H1 (cell line): ENCODE results near the gene SNX7.

ENCODE experiments used
- CTCF ChIP-seq, 3 experiments: IDR thresholded peaks; 1 replicate in 2 of 3; 2 replicates in 1 of 3; pipeline versions ENCODE4 v1.5.1 to v1.6.1; 2011; ENCODE audit warnings: low read length in 3 of 3, mild to moderate bottlenecking in 3 of 3, inconsistent platforms in 2 of 3, low read depth in 1 of 3, moderate library complexity in 1 of 3; ENCODE audit not compliant: insufficient read depth in 1 of 3; ENCODE audit errors: control extremely low read depth in 1 of 3
- KDM1A ChIP-seq: fragments of 200-600, 300-600 bp; sonication (generic); IDR thresholded peaks from 2 replicates; pipeline ENCODE4 v1.7.1; 2016; ENCODE audit warnings: mild to moderate bottlenecking, low read length, borderline replicate concordance
- POLR2A ChIP-seq, 2 experiments: IDR thresholded peaks; 1 replicate in 1 of 2; 2 replicates in 1 of 2; pipeline ENCODE4 v1.6.1; 2011; ENCODE audit warnings: low read depth in 2 of 2, low read length in 2 of 2, mild to moderate bottlenecking in 2 of 2; ENCODE audit errors: control extremely low read depth in 1 of 2
- POLR2AphosphoS5 ChIP-seq: IDR thresholded peaks from 2 replicates; pipeline ENCODE4 v1.6.1; 2011; ENCODE audit warnings: low read depth, low read length
- RXRA ChIP-seq: IDR thresholded peaks from 2 replicates; pipeline ENCODE4 v1.6.1; 2011; ENCODE audit warnings: low read depth, mild to moderate bottlenecking, low read length, moderate library complexity; ENCODE audit not compliant: insufficient read depth
- SRF ChIP-seq: IDR thresholded peaks from 2 replicates; pipeline ENCODE4 v1.6.1; 2011; ENCODE audit warnings: mild to moderate bottlenecking, low read depth, low read length, moderate library complexity

- TF ChIP-seq POLR2A (IDR thresholded peaks at IDR 0.05; ENCODE audit: control extremely low read depth in 1 of 2, low read depth in 2 of 2, low read length in 2 of 2) (no peak), POLR2AphosphoS5 (no peak), CTCF (IDR thresholded peaks at IDR 0.05; ENCODE audit: control extremely low read depth in 1 of 3, insufficient read depth in 1 of 3, low read depth in 1 of 3, low read length in 3 of 3) (no peak), RXRA (no peak), KDM1A (no peak), SRF (no peak)
These were observed 8.1 kb downstream of the SNX7 start for GRCh38 chr1:98669355-98670296.
